Mesenchymal stem cell (in vitro differentiated cells and primary cell): Measurements from ENCODE around the gene TUBA8. TPM values are rescaled to one million over a fixed set of nuclear protein-coding genes. Genes with fewer than 3 reads are reported as not detected.
"Not testable (repeated sequence)": the region's sequence is repeated elsewhere in the genome, so short reads cannot be mapped to it uniquely, and the experiment has no call there.

ENCODE experiments used
- DNase-seq: peaks from one replicate; pipeline ENCODE4 v3.0.0-alpha.2; 2013
- H2AFZ ChIP-seq: one replicate; pipeline ENCODE4 v1.6.1; 2013; ENCODE audit warnings: low read depth, mild to moderate bottlenecking, control low read depth, inconsistent platforms, low read length, moderate library complexity
- H2AK5ac ChIP-seq: 2 replicates; pipeline ENCODE4 v1.6.1; 2013; ENCODE audit warnings: low read length, moderate library complexity, mild to moderate bottlenecking, inconsistent platforms; ENCODE audit not compliant: severe bottlenecking
- H2BK120ac ChIP-seq: one replicate; pipeline ENCODE4 v1.6.1; 2013; ENCODE audit warnings: low read depth, mild to moderate bottlenecking, inconsistent platforms, low read length, moderate library complexity
- H2BK12ac ChIP-seq, 2 experiments: one replicate each; pipeline ENCODE4 v1.6.1; 2013; ENCODE audit warnings: inconsistent platforms in 2 of 2, low read length in 2 of 2, mild to moderate bottlenecking in 2 of 2, moderate library complexity in 2 of 2, control low read depth in 1 of 2
- H2BK15ac ChIP-seq: one replicate; pipeline ENCODE4 v1.6.1; 2013; ENCODE audit warnings: mild to moderate bottlenecking, low read depth, inconsistent platforms; ENCODE audit not compliant: poor library complexity, severe bottlenecking
- H2BK5ac ChIP-seq: 2 replicates; pipeline ENCODE4 v1.6.1; 2013; ENCODE audit warnings: low read depth, mild to moderate bottlenecking, low read length, control low read depth, inconsistent platforms; ENCODE audit not compliant: poor library complexity, severe bottlenecking
- H3K14ac ChIP-seq, 2 experiments: one replicate each; pipeline ENCODE4 v1.6.1; 2013; ENCODE audit warnings: inconsistent platforms in 2 of 2, low read length in 2 of 2, control low read depth in 1 of 2, mild to moderate bottlenecking in 1 of 2, moderate library complexity in 1 of 2
- H3K18ac ChIP-seq, 2 experiments: one replicate each; pipeline ENCODE4 v1.6.1; 2013; ENCODE audit warnings: inconsistent platforms in 2 of 2, low read length in 2 of 2, control low read depth in 1 of 2, low read depth in 1 of 2, mild to moderate bottlenecking in 1 of 2
- H3K23ac ChIP-seq, 2 experiments: one replicate each; pipeline ENCODE4 v1.6.1; 2013; ENCODE audit warnings: inconsistent platforms in 2 of 2, low read length in 2 of 2, mild to moderate bottlenecking in 2 of 2, moderate library complexity in 2 of 2, control low read depth in 1 of 2
- H3K27ac ChIP-seq: 2 replicates; pipeline ENCODE4 v1.5.1; 2013; ENCODE audit warnings: mild to moderate bottlenecking, moderate library complexity, low read length, control low read depth, inconsistent platforms; ENCODE audit not compliant: poor library complexity, severe bottlenecking
- H3K27me3 ChIP-seq, 2 experiments: 2 replicates each; pipeline versions ENCODE4 v1.6.1 to v1.7.0; 2013; ENCODE audit warnings: low read length in 2 of 2, mild to moderate bottlenecking in 2 of 2, moderate library complexity in 2 of 2, control low read depth in 1 of 2, inconsistent platforms in 1 of 2; ENCODE audit not compliant: control insufficient read depth in 1 of 2, insufficient read depth in 1 of 2
- H3K36me3 ChIP-seq, 2 experiments: 2 replicates each; pipeline versions ENCODE4 v1.6.1 to v1.7.0; 2013; ENCODE audit warnings: low read length in 2 of 2, control low read depth in 1 of 2, inconsistent platforms in 1 of 2, low read depth in 1 of 2, mild to moderate bottlenecking in 1 of 2; ENCODE audit not compliant: insufficient read depth in 2 of 2, control insufficient read depth in 1 of 2
- H3K4ac ChIP-seq, 2 experiments: one replicate each; pipeline ENCODE4 v1.6.1; 2013; ENCODE audit warnings: inconsistent platforms in 2 of 2, low read length in 2 of 2, mild to moderate bottlenecking in 2 of 2, moderate library complexity in 2 of 2, control low read depth in 1 of 2, low read depth in 1 of 2
- H3K4me1 ChIP-seq: 2 replicates; pipeline ENCODE4 v1.6.1; 2013; ENCODE audit warnings: low read depth, low read length, control low read depth; ENCODE audit not compliant: control insufficient read depth, insufficient read depth
- H3K4me2 ChIP-seq: 2 replicates; pipeline ENCODE4 v1.6.1; 2013; ENCODE audit warnings: low read length, mild to moderate bottlenecking, inconsistent platforms; ENCODE audit not compliant: poor library complexity, severe bottlenecking
- H3K4me3 ChIP-seq, 2 experiments: 2 replicates each; pipeline versions ENCODE4 v1.5.1 to v1.7.0; 2013; ENCODE audit warnings: low read length in 2 of 2, mild to moderate bottlenecking in 2 of 2, control low read depth in 1 of 2, low read depth in 1 of 2; ENCODE audit not compliant: insufficient read depth in 1 of 2
- H3K79me1 ChIP-seq: replicated peaks from 2 replicates; pipeline ENCODE4 v1.6.1; 2013; ENCODE audit warnings: mild to moderate bottlenecking, control low read depth, low read length, inconsistent platforms; ENCODE audit not compliant: poor library complexity, severe bottlenecking
- H3K9ac ChIP-seq: 2 replicates; pipeline ENCODE4 v1.7.0; 2013; ENCODE audit warnings: mild to moderate bottlenecking, low read length, moderate library complexity
- H3K9me3 ChIP-seq: 2 replicates; pipeline ENCODE4 v1.7.0; 2013; ENCODE audit warnings: mild to moderate bottlenecking, low read length; ENCODE audit not compliant: control insufficient read depth
- H4K8ac ChIP-seq: one replicate; pipeline ENCODE4 v1.6.1; 2013; ENCODE audit warnings: inconsistent platforms, mild to moderate bottlenecking, low read length, moderate library complexity
- H4K91ac ChIP-seq: one replicate; pipeline ENCODE4 v1.6.1; 2013; ENCODE audit warnings: mild to moderate bottlenecking, low read length, inconsistent platforms
- WGBS: methylation state at CpG from one replicate; pipeline ENCODE4 v1.1.7; 2013; ENCODE audit warnings: mixed read lengths; 5-methylcytosine and 5-hydroxymethylcytosine counted together
- polyA plus RNA-seq, 2 experiments: library from polyadenylated mRNA; stranded (reverse); fragments of 200-250 nt; gene quantifications; one replicate each; pipeline ENCODE4 v1.2.3, GENCODE V29; 2013

TUBA8 gene
- 0.65 TPM for polyA plus RNA-seq (2013, experiment 1 of 2)
- polyA plus RNA-seq (2013, experiment 2 of 2), result 0.51 TPM

DNA sequence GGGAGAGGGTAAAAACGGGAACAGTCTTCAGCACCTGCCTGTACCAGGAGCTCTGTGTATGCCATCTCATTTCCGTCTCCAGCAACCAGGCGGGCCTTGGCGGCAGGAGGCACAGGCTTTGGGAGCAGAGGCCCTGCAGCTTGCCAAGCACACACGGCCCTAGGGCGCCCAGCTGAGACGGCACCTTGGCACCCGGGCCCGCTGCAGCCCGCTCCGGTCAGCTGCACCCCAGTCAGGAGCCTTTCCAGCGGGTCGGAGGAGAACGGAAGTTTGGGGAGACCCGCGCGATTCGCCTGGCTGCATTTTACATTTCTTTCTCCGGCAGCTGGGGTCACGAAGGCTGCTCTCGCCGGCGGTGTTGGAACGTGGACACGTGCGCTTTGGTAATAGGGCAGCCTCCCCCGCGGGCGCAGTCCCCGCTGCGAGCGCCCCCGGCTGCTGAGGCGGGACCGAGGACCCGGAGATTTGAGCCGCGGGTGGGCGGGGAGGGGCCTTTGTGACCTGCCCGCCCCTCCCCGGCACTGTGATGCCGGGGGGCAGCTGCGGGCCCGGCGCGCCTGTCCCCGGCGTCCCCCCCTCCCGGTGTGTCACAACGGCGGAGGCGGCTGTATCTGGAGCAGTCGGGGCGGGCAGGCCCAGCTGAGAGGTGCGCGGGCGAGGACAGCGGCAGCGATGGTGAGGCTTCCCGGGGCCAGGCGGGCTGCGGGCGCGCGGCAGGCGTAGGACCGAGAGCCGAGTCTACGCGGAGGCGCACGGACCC lies at the start of gene TUBA8:
TSS of gene TUBA8 (plus strand) at position 616 of the 760 bp plus-strand sequence. CDS start at position 673, 57 bp downstream.
- Histone ChIP-seq H4K91ac (no peak within 1 kb of the TSS), H3K14ac (no peak within 1 kb of the TSS), H3K27me3 (peaks cover 29 to 40% of the 10 kb centered on the region in 2 experiments), H3K4me1 (peaks cover 18% of the 10 kb centered on the region), H2BK12ac (no peak within 1 kb of the TSS), H3K4ac (no peak within 1 kb of the TSS), H2BK15ac (no peak within 1 kb of the TSS), H3K4me3 (peak within 1 kb of the TSS; percentile 41 to 68), H2AK5ac (no peak within 1 kb of the TSS), H2AFZ (no peak within 1 kb of the TSS), H3K36me3 (no peaks in the 10 kb centered on the region), H3K18ac (peak within 1 kb of the TSS in 1 of 2 experiments; percentile 23), H2BK120ac (no peak within 1 kb of the TSS), H3K9ac (peak within 1 kb of the TSS; percentile 57), H3K23ac (peak within 1 kb of the TSS in 1 of 2 experiments; percentile 73), H3K9me3 (no peaks in the 10 kb centered on the region), H3K79me1 (no peaks in the 10 kb centered on the region), H4K8ac (no peak within 1 kb of the TSS), H3K4me2 (peak within 1 kb of the TSS; percentile 87), H3K27ac (no peak within 1 kb of the TSS), H2BK5ac (no peak within 1 kb of the TSS)
- DNase-seq, result peak; percentile 21
- WGBS, result 5% methylated on average over 69 of the region's 72 CpGs

GRCh38 chr22:18062421-18062820 lies 48.2 kb upstream of the TUBA8 start:
- H3K23ac ChIP-seq, result no peak overlapping the region

DNA sequence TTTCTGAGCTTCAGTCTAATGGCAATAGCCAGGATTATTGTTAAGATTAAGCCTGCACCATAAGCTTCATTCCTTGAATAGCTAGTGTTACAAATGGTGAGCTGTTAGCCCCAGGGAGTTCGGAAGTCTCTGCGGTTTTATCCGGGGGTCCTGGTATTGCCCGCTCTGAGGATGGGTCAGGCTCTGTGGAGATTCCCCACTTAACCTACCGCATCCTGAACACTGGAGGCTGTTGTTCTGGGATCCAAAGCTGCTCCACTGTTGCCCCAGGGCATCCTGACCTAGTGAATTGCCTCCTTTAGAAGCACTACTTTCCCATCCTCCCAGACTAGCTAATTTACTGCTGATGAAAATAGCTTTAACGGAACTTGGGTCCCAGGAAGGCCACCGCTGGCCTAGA lies 47.3 kb upstream of the TUBA8 start:
- H2AK5ac ChIP-seq, result peak overlapping the region; percentile 86
- no peak overlapping the region for H3K18ac ChIP-seq
- H2BK15ac ChIP-seq, result no peak overlapping the region
- H4K91ac ChIP-seq, result no peak overlapping the region
- H3K4ac ChIP-seq, result no peak overlapping the region
- 85% methylated on average over 7 of the region's 7 CpGs for WGBS
- no peaks in the 10 kb centered on the region for H3K27me3 ChIP-seq
- no peak overlapping the region for H3K4me3 ChIP-seq
- no peaks in the 10 kb centered on the region for H3K36me3 ChIP-seq
- H3K4me1 ChIP-seq, result peaks cover 54% of the 10 kb centered on the region
- H2BK120ac ChIP-seq, result no peak overlapping the region
- H2BK5ac ChIP-seq, result peak overlapping the region; percentile 67
- H4K8ac ChIP-seq, result no peak overlapping the region
- no peak for DNase-seq
- H3K9me3 ChIP-seq, result no peaks in the 10 kb centered on the region
- no peak overlapping the region for H3K9ac ChIP-seq
- H2AFZ ChIP-seq, result no peak overlapping the region
- no peak overlapping the region for H2BK12ac ChIP-seq
- no peak overlapping the region for H3K14ac ChIP-seq
- no peaks in the 10 kb centered on the region for H3K79me1 ChIP-seq
- H3K23ac ChIP-seq, result no peak overlapping the region
- no peak overlapping the region for H3K4me2 ChIP-seq
- H3K27ac ChIP-seq, result peak overlapping the region; percentile 93

More at GRCh38 chr22:18062421-18062820, 48.2 kb upstream of the TUBA8 start:
- Histone ChIP-seq H3K14ac (no peak overlapping the region), H3K9me3 (no peaks in the 10 kb centered on the region), H3K4me1 (peaks cover 49% of the 10 kb centered on the region), H4K8ac (no peak overlapping the region), H3K18ac (no peak overlapping the region), H3K9ac (no peak overlapping the region), H2BK5ac (no peak overlapping the region), H2AFZ (no peak overlapping the region), H3K4me3 (no peak overlapping the region), H3K4ac (no peak overlapping the region), H2BK12ac (no peak overlapping the region), H3K27me3 (no peaks in the 10 kb centered on the region), H3K27ac (peak overlapping the region; percentile 93), H2BK120ac (no peak overlapping the region), H3K79me1 (no peaks in the 10 kb centered on the region), H4K91ac (no peak overlapping the region), H3K4me2 (no peak overlapping the region), H3K36me3 (no peaks in the 10 kb centered on the region), H2BK15ac (no peak overlapping the region), H2AK5ac (peak overlapping the region; percentile 96)
- DNase-seq, result no peak
- WGBS, result 100% methylated on average over 1 of the region's 3 CpGs

DNA sequence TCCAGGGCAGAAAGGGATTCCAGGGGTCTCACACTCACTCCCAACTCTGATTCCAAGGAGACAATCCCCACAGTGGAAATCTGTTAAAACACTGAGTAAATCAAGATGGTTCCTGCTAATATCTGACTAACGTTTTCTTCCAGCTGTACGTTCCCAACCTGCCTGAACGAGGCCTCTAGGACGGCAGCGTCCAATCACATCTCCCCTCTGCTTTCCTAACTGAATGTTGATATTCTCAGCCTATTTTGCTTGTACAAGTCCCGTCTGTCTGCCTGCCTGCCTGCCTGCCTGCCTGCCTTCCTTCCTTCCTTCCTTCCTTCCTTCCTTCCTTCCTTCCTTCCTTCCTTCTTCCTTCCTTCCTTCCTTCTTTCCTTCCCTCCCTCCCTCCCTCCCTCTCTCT lies 46.9 kb upstream of the TUBA8 start:
- not testable (repeated sequence) for H4K91ac ChIP-seq, H3K18ac ChIP-seq, H3K36me3 ChIP-seq, H3K9ac ChIP-seq, H3K9me3 ChIP-seq, H3K14ac ChIP-seq, H2BK12ac ChIP-seq, H2BK120ac ChIP-seq, H3K79me1 ChIP-seq, H3K23ac ChIP-seq, H4K8ac ChIP-seq, H3K4me2 ChIP-seq, H2BK15ac ChIP-seq, H2AFZ ChIP-seq, H3K4ac ChIP-seq, DNase-seq, H3K4me3 ChIP-seq, H3K27me3 ChIP-seq
- Histone ChIP-seq H2AK5ac (peak overlapping the region; percentile 86), H2BK5ac (peak overlapping the region; percentile 67), H3K4me1 (peaks cover 54% of the 10 kb centered on the region), H3K27ac (peak overlapping the region; percentile 93)
- 79% methylated on average over 6 of the region's 6 CpGs for WGBS
